Measurements from ENCODE around the gene MAST4. TPM values are rescaled to one million over a fixed set of nuclear protein-coding genes. Genes with fewer than 3 reads are reported as not detected.

MAST4 gene
- total RNA-seq, 1 donor from 2014 or later = 55.2 TPM

GRCh38 chr5:67199859-67200258 lies 603.7 kb downstream of the MAST4 start:
- H3K27me3 ChIP-seq = no peaks in the 10 kb centered on the region
- H3K9me3 ChIP-seq = no peaks in the 10 kb centered on the region
- intact Hi-C loops (cut with DNase I) = no loop called here
- DNase-seq (ENCODE audit: low spot score in 2 of 2) = no peak
- H3K4me1 ChIP-seq = peaks cover 0 to 5% of the 10 kb centered on the region in 2 donors
- no peak for TF ChIP-seq CTCF (IDR thresholded peaks at IDR 0.05)
- no peak overlapping the region for H3K27ac ChIP-seq
- H3K4me3 ChIP-seq = no peak overlapping the region
- no peaks in the 10 kb centered on the region for H3K36me3 ChIP-seq

- no peaks in the 10 kb centered on the region for H3K36me3 ChIP-seq
- H3K4me3 ChIP-seq = no peak overlapping the region
- no peak overlapping the region for H3K27ac ChIP-seq
- no peaks in the 10 kb centered on the region for H3K9me3 ChIP-seq
- intact Hi-C loops (cut with DNase I) = no loop called here
- no peak for DNase-seq (ENCODE audit: low spot score in 2 of 2)
- H3K4me1 ChIP-seq = peaks cover 0 to 5% of the 10 kb centered on the region in 2 donors
- no peaks in the 10 kb centered on the region for H3K27me3 ChIP-seq
- TF ChIP-seq CTCF (IDR thresholded peaks at IDR 0.05) = no peak
These were observed 604.8 kb downstream of the MAST4 start for GRCh38 chr5:67200809-67201562.

- intact Hi-C loops (cut with DNase I) = no loop called here
- Histone ChIP-seq H3K4me3 (no peak overlapping the region), H3K36me3 (no peaks in the 10 kb centered on the region), H3K4me1 (peaks cover 0 to 5% of the 10 kb centered on the region in 2 donors), H3K27me3 (no peaks in the 10 kb centered on the region), H3K27ac (no peak overlapping the region), H3K9me3 (no peaks in the 10 kb centered on the region)
- no peak for DNase-seq (ENCODE audit: low spot score in 2 of 2)
- TF ChIP-seq CTCF (IDR thresholded peaks at IDR 0.05) = no peak
These were observed 605.8 kb downstream of the MAST4 start for GRCh38 chr5:67201897-67202549.

- H3K27me3 ChIP-seq = no peaks in the 10 kb centered on the region
- H3K4me3 ChIP-seq = no peak overlapping the region
- no peaks in the 10 kb centered on the region for H3K9me3 ChIP-seq
- no peak for TF ChIP-seq CTCF (IDR thresholded peaks at IDR 0.05)
- H3K4me1 ChIP-seq = peaks cover 0 to 5% of the 10 kb centered on the region in 2 donors
- intact Hi-C loops (cut with DNase I) = no loop called here
- DNase-seq (ENCODE audit: low spot score in 2 of 2) = no peak
- no peak overlapping the region for H3K27ac ChIP-seq
- no peaks in the 10 kb centered on the region for H3K36me3 ChIP-seq
These were observed 606.6 kb downstream of the MAST4 start for GRCh38 chr5:67202828-67203227.

GRCh38 chr5:67203701-67204074 lies 607.5 kb downstream of the MAST4 start:
- no peak for DNase-seq (ENCODE audit: low spot score in 2 of 2)
- H3K27me3 ChIP-seq = no peaks in the 10 kb centered on the region
- no peak overlapping the region for H3K27ac ChIP-seq
- H3K4me1 ChIP-seq = peaks cover 0 to 5% of the 10 kb centered on the region in 2 donors
- no peak overlapping the region for H3K4me3 ChIP-seq
- H3K36me3 ChIP-seq = no peaks in the 10 kb centered on the region
- intact Hi-C loops (cut with DNase I) = no loop called here
- TF ChIP-seq CTCF (IDR thresholded peaks at IDR 0.05) = no peak
- no peaks in the 10 kb centered on the region for H3K9me3 ChIP-seq
